ENCODE data around the gene HOXB6. TPM values are rescaled to one million over a fixed set of nuclear protein-coding genes. Genes with fewer than 3 reads are reported as not detected.

The HOXB6 gene
- total RNA-seq, 1 donor from 2014 or later = 0.92 TPM

- no peak for DNase-seq (ENCODE audit: low read depth, low spot score)
Observed at GRCh38 chr17:48621410-48622392, 16.9 kb upstream of the HOXB6 start.

- no peak for DNase-seq (ENCODE audit: low read depth, low spot score)
Observed at GRCh38 chr17:48620461-48621139, 15.8 kb upstream of the HOXB6 start.

GRCh38 chr17:48619826-48620449, 15.2 kb upstream of the HOXB6 start:
- no peak for DNase-seq (ENCODE audit: low read depth, low spot score)

GRCh38 chr17:48618256-48618896, 13.6 kb upstream of the HOXB6 start:
- peak; percentile 26 for DNase-seq (ENCODE audit: low read depth, low spot score)

GRCh38 chr17:48617471-48618255, 12.9 kb upstream of the HOXB6 start:
- no peak for DNase-seq (ENCODE audit: low read depth, low spot score)

GRCh38 chr17:48616717-48617470, 12.1 kb upstream of the HOXB6 start:
- no peak for DNase-seq (ENCODE audit: low read depth, low spot score)

GRCh38 chr17:48615963-48616716, 11.4 kb upstream of the HOXB6 start:
- DNase-seq (ENCODE audit: low read depth, low spot score) = no peak

- no peak for DNase-seq (ENCODE audit: low read depth, low spot score)
Observed at GRCh38 chr17:48615047-48615962, 10.5 kb upstream of the HOXB6 start, which contains the start of gene HOXB8. Gene HOXB8, minus strand, starts transcription at chr17:48615292. Its CDS starts 588 bp downstream, at chr17:48614704.

- no peak for DNase-seq (ENCODE audit: low read depth, low spot score)
Observed at GRCh38 chr17:48613862-48614694, 9.3 kb upstream of the HOXB6 start.

- no peak for DNase-seq (ENCODE audit: low read depth, low spot score)
Observed at GRCh38 chr17:48612854-48613691, 8.3 kb upstream of the HOXB6 start.

- DNase-seq (ENCODE audit: low read depth, low spot score) = no peak
Observed at GRCh38 chr17:48612456-48612853, 7.7 kb upstream of the HOXB6 start.

- DNase-seq (ENCODE audit: low read depth, low spot score) = no peak
Observed at GRCh38 chr17:48611681-48612455, 7.1 kb upstream of the HOXB6 start.

GRCh38 chr17:48611213-48611612, 6.4 kb upstream of the HOXB6 start:
- DNase-seq (ENCODE audit: low read depth, low spot score) = no peak

- no peak for DNase-seq (ENCODE audit: low read depth, low spot score)
Observed at GRCh38 chr17:48610282-48611211, 5.8 kb upstream of the HOXB6 start, which contains the start of gene HOXB7. Gene HOXB7, minus strand, starts transcription at chr17:48611017. Its CDS starts 99 bp downstream, at chr17:48610918.

All from pulmonary artery endothelial cell (primary cell).